Lower leg skin (tissue), 4 donors: ENCODE results near the gene PPFIA4. TPM values are rescaled to one million over a fixed set of nuclear protein-coding genes. Genes with fewer than 3 reads are reported as not detected.

Experiments
- DNase-seq, 2 donors: peaks; one replicate each; pipeline ENCODE4 v3.0.0-alpha.2; 2019; ENCODE audit warnings: low spot score in 2 of 2
- H3K4me3 ChIP-seq: fragments of 200-600 bp; sonication (generic); 2 replicates; pipeline ENCODE4 v1.5.1; 2017; ENCODE audit warnings: mild to moderate bottlenecking, low read depth; ENCODE audit not compliant: poor library complexity, severe bottlenecking
- POLR2A ChIP-seq, 2 donors: fragments of 450-650 bp; IDR thresholded peaks; one replicate each; pipeline ENCODE4 v1.6.1; 2016 to 2017; ENCODE audit warnings: antibody characterized with exemption in 2 of 2, mild to moderate bottlenecking in 1 of 2, moderate library complexity in 1 of 2
- WGBS, 2 donors: methylation state at CpG; one replicate each; pipeline ENCODE4 v1.1.5; 2018; 5-methylcytosine and 5-hydroxymethylcytosine counted together
- intact Hi-C: fragments of 100-400 bp; cut with DNase I; formaldehyde crosslinking; loops from one replicate; pipeline ENCODE4 v1.15.0; 2023; ENCODE audit warnings: low total_unique reads
- total RNA-seq, 4 donors: library from RNA; depleted of rRNA; stranded (reverse); fragments of >200 nt; gene quantifications; one replicate each; pipeline ENCODE4 v1.1.0, GENCODE V29; 2016
- TF ChIP-seq, protein P1 (sequence below), 3 donors: fragments of 450-650 bp; IDR thresholded peaks; one replicate each; pipeline ENCODE4 v1.5.1; 2016; ENCODE audit warnings: antibody characterized with exemption in 3 of 3, mild to moderate bottlenecking in 3 of 3, moderate library complexity in 2 of 3

Gene PPFIA4
- total RNA-seq, 4 donors from 2014 or later = 1.7 to 4.0 (median 2.8) TPM

DNA sequence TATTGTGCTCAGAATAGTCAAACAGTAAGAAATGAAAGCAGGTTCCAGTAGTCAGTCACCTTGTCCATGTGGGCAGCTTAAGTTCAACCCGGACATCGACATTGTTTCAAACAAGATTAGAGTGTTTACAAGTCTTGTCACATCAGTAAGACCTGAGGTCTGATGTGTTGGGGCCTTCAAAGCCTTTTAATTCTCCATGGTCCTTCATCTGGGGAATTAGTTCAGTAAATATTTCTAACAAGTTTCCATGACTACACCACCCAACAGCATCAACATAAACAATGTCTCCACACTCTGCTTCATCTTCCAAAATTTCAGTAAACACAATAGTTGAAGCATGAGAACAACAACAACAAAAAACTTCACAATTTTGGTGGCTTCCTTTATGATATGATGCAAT, 86.2 kb downstream of the PPFIA4 start:
- no peak overlapping the region for H3K4me3 ChIP-seq
- intact Hi-C loops = no loop called here
- no peak for TF ChIP-seq POLR2A (IDR thresholded peaks at IDR 0.05)
- TF ChIP-seq, protein P1, sequence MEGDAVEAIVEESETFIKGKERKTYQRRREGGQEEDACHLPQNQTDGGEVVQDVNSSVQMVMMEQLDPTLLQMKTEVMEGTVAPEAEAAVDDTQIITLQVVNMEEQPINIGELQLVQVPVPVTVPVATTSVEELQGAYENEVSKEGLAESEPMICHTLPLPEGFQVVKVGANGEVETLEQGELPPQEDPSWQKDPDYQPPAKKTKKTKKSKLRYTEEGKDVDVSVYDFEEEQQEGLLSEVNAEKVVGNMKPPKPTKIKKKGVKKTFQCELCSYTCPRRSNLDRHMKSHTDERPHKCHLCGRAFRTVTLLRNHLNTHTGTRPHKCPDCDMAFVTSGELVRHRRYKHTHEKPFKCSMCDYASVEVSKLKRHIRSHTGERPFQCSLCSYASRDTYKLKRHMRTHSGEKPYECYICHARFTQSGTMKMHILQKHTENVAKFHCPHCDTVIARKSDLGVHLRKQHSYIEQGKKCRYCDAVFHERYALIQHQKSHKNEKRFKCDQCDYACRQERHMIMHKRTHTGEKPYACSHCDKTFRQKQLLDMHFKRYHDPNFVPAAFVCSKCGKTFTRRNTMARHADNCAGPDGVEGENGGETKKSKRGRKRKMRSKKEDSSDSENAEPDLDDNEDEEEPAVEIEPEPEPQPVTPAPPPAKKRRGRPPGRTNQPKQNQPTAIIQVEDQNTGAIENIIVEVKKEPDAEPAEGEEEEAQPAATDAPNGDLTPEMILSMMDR (IDR thresholded peaks at IDR 0.05) = no peak
- WGBS, 2 donors = 43 to 48% methylated on average over 2 of the region's 2 CpGs
- DNase-seq = no peak

DNA sequence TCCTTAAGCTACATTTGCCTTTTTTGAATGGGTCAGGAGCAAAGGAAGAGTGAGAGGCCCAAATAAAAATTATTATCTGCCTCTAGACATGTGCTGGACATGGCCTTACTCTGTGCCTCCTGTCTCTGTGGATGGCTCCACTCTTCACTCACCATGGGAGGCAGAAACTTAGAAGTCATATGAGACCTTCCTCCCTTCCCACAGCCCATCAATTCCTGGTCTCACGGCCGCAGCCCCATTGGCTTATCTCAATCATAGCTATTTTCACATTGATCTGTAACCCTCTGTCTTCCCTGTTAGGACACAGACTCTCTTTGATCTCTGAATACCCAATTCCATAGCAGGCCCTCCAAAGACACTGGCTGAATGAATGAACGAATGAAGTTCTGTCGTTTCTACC, 87.0 kb downstream of the PPFIA4 start:
- DNase-seq = peak in 1 of 2 donors; percentile 31
- intact Hi-C loops = no loop called here
- WGBS, 2 donors = 75 to 90% methylated on average over 4 of the region's 4 CpGs
- TF ChIP-seq, protein P1 (IDR thresholded peaks at IDR 0.05) = no peak
- no peak for TF ChIP-seq POLR2A (IDR thresholded peaks at IDR 0.05)
- H3K4me3 ChIP-seq = no peak overlapping the region

GRCh38 chr1:203114202-203114601, 87.9 kb downstream of the PPFIA4 start:
- H3K4me3 ChIP-seq = no peak overlapping the region
- DNase-seq = peak in 1 of 2 donors; percentile 36
- 78 to 79% methylated on average over 7 of the region's 7 CpGs for WGBS, 2 donors
- intact Hi-C loops = no loop called here
- TF ChIP-seq POLR2A (IDR thresholded peaks at IDR 0.05) = no peak
- TF ChIP-seq, protein P1 (IDR thresholded peaks at IDR 0.05) = no peak

DNA sequence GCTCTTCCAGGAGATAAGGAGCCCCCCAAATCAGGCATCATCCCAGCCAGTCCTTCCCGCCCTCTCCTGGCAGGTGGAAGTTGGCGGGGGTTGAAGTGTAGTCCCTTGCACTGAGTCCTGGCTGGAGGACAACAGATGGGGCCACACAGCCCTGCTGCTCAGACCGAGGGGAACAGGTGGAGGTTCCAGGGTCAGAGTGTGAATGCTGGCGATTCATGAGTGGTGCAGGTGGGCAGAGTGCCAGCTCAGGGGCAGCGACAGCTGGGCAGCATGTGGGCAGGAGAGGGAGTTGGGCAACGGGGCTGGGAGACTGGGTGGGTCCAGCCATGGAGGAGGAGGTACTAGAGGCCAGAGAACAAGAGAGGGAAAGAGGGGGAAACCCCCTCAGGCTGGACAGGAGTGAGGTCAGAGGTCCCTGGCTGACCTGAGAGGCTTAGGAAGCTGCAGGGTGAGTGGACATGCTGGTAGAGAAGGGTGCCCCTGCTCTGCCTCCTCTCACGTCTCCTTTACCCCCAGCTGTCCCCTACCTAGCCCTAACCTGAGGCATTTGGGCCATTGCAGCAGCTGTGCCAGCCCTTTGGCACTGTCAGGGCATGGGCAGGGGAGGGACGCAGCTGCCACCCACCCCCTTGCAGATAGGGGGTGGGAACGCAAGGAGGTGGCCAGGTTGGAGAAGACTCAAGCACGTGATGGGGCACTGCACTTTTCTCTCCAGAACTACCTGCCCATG, 90.0 kb downstream of the PPFIA4 start:
- peak; percentile 8 to 83 for DNase-seq
- intact Hi-C loops = loop anchor here (5.0 kb wide), 1 partner anchor 106 kb away; no protein-coding TSS in a partner anchor
- no peak for TF ChIP-seq POLR2A (IDR thresholded peaks at IDR 0.05)
- TF ChIP-seq, protein P1 (IDR thresholded peaks at IDR 0.05) = no peak
- WGBS, 2 donors = 63 to 68% methylated on average over 10 of the region's 10 CpGs
- H3K4me3 ChIP-seq = no peak overlapping the region

- intact Hi-C loops = loop anchor here (5.0 kb wide), 1 partner anchor 104 kb away; no protein-coding TSS in a partner anchor
- WGBS, 2 donors = 25 to 28% methylated on average over 29 to 35 of the region's 35 CpGs
- peak; percentile 48 to 88 for DNase-seq
- no peak overlapping the region for H3K4me3 ChIP-seq
- TF ChIP-seq, protein P1 (IDR thresholded peaks at IDR 0.05) = no peak
- no peak for TF ChIP-seq POLR2A (IDR thresholded peaks at IDR 0.05)
Measured at GRCh38 chr1:203117611-203118575, 91.6 kb downstream of the PPFIA4 start.
